B cell (primary cell): ENCODE measurements around the gene ITPKB. TPM values are rescaled to one million over a fixed set of nuclear protein-coding genes. Genes with fewer than 3 reads are reported as not detected.

Experiments
- ATAC-seq: fragments of 200-7000 bp; cut with Tn5 transposase; one replicate; pipeline ENCODE4 v1.10.0; 2021; ENCODE audit warnings: low read depth, mild to moderate bottlenecking, moderate number of reproducible peaks, moderate library complexity
- CTCF ChIA-PET: fragments of 350-600 bp; sonication (Branson Sonifier 250); formaldehyde crosslinking; loops from one replicate; lab custom pipeline; 2021; ENCODE audit warnings: antibody characterized with exemption, inconsistent platforms; lab: Charles Lee
- POLR2A ChIA-PET: fragments of 350-600 bp; sonication (Branson Sonifier 250); formaldehyde crosslinking; loops from one replicate; lab custom pipeline; 2021; ENCODE audit warnings: antibody characterized with exemption; lab: Charles Lee
- DNase-seq: peaks from one replicate; pipeline ENCODE4 v3.0.0; 2013
- H2AFZ ChIP-seq: 2 replicates; pipeline ENCODE4 v1.6.1; 2012; ENCODE audit warnings: mild to moderate bottlenecking, low read depth, low read length; ENCODE audit not compliant: insufficient read depth, poor library complexity, severe bottlenecking
- H3K27ac ChIP-seq, 2 donors: 1 replicate in 1 of 2; 2 replicates in 1 of 2; pipeline ENCODE4 v1.5.1; 2012 to 2013; ENCODE audit warnings: low read length in 2 of 2, mild to moderate bottlenecking in 2 of 2, moderate library complexity in 1 of 2
- H3K27me3 ChIP-seq, 4 experiments: fragments of 200-600 bp in 1 of 4; sonication (generic) in 1 of 4; replicated peaks in 1 of 4; 1 replicate in 2 of 4; 2 replicates in 2 of 4; pipeline versions ENCODE4 v1.6.1 to v1.7.0; 2013 to 2016; ENCODE audit warnings: low read length in 3 of 4, mild to moderate bottlenecking in 2 of 4, mixed read lengths in 1 of 4, moderate library complexity in 1 of 4; ENCODE audit not compliant: insufficient read depth in 4 of 4, control insufficient read depth in 3 of 4; ENCODE audit errors: control extremely low read depth in 1 of 4
- H3K36me3 ChIP-seq, 2 experiments: replicated peaks in 1 of 2; 1 replicate in 1 of 2; 2 replicates in 1 of 2; pipeline versions ENCODE4 v1.6.1 to v1.7.1; 2013; ENCODE audit warnings: low read length in 1 of 2; ENCODE audit not compliant: insufficient read depth in 2 of 2, control insufficient read depth in 1 of 2; ENCODE audit errors: control extremely low read depth in 1 of 2, extremely low read depth in 1 of 2
- H3K4me1 ChIP-seq, 2 donors: fragments of 200-600 bp in 1 of 2; sonication (generic) in 1 of 2; 1 replicate in 1 of 2; 2 replicates in 1 of 2; pipeline versions ENCODE4 v1.5.1 to v1.6.1; 2013 to 2017; ENCODE audit warnings: low read length in 2 of 2; ENCODE audit not compliant: control insufficient read depth in 2 of 2, insufficient read depth in 2 of 2
- H3K4me2 ChIP-seq: replicated peaks from 2 replicates; pipeline ENCODE3; 2012; ENCODE audit warnings: mild to moderate bottlenecking, low read depth, low read length; ENCODE audit not compliant: poor library complexity, severe bottlenecking
- H3K4me3 ChIP-seq, 5 experiments: fragments of 200-600 bp in 1 of 5; sonication (generic) in 1 of 5; 1 replicate in 3 of 5; 2 replicates in 2 of 5; pipeline versions ENCODE4 v1.5.1 to v1.7.0; 2011 to 2016; ENCODE audit warnings: low read length in 4 of 5, mild to moderate bottlenecking in 4 of 5, low read depth in 2 of 5, control low read depth in 1 of 5, moderate library complexity in 1 of 5; ENCODE audit not compliant: insufficient read depth in 1 of 5; ENCODE audit errors: control extremely low read depth in 1 of 5, extremely low read depth in 1 of 5
- H3K79me2 ChIP-seq: fragments of 200-600 bp; sonication (generic); one replicate; pipeline ENCODE4 v1.6.0; 2016; ENCODE audit warnings: low read length; ENCODE audit not compliant: control insufficient read depth, insufficient read depth
- H3K9ac ChIP-seq: fragments of 200-600 bp; sonication (generic); 2 replicates; pipeline ENCODE4 v1.6.1; 2017; ENCODE audit warnings: mild to moderate bottlenecking, low read length, moderate library complexity
- H3K9me3 ChIP-seq, 3 donors: one replicate each; pipeline versions ENCODE4 v1.6.1 to v1.7.1; 2013; ENCODE audit warnings: low read length in 2 of 3; ENCODE audit not compliant: control insufficient read depth in 2 of 3, insufficient read depth in 1 of 3; ENCODE audit errors: control extremely low read depth in 1 of 3
- H4K20me1 ChIP-seq: 2 replicates; pipeline ENCODE4 v1.6.0; 2012; ENCODE audit warnings: mild to moderate bottlenecking, low read length; ENCODE audit not compliant: insufficient read depth, control insufficient read depth, poor library complexity, severe bottlenecking
- H3K27ac Mint-ChIP-seq: one replicate; pipeline ENCODE4 v1.8.0; 2021; ENCODE audit warnings: mixed read lengths
- H3K27me3 Mint-ChIP-seq: one replicate; pipeline ENCODE4 v1.8.0; 2021; ENCODE audit warnings: mixed read lengths
- H3K4me1 Mint-ChIP-seq: one replicate; pipeline ENCODE4 v1.8.0; 2021; ENCODE audit warnings: mixed read lengths
- H3K4me3 Mint-ChIP-seq: one replicate; pipeline ENCODE4 v1.8.0; 2021; ENCODE audit warnings: mixed read lengths
- H3K9me3 Mint-ChIP-seq: one replicate; pipeline ENCODE4 v1.8.0; 2022; ENCODE audit warnings: mixed read lengths; ENCODE audit not compliant: insufficient read depth
- CTCF ChIP-seq: fragments of 200-600 bp; IDR thresholded peaks from one replicate; pipeline ENCODE4 v1.8.0; 2022; ENCODE audit warnings: antibody characterized with exemption, mild to moderate bottlenecking
- EZH2 ChIP-seq: IDR thresholded peaks from 2 replicates; pipeline ENCODE4 v1.6.1; 2012; ENCODE audit warnings: borderline replicate concordance, low read depth, mild to moderate bottlenecking, moderate library complexity, low read length; ENCODE audit not compliant: insufficient read depth, poor library complexity, severe bottlenecking
- WGBS: methylation state at CpG from one replicate; pipeline ENCODE4 v1.1.5; 2013; ENCODE audit warnings: missing lambda C conversion rate; ENCODE audit not compliant: insufficient coverage; 5-methylcytosine and 5-hydroxymethylcytosine counted together
- intact Hi-C: fragments of 100-400 bp; cut with micrococcal nuclease; formaldehyde crosslinking; loops from one replicate; pipeline ENCODE4 v1.10.0; 2022
- polyA plus RNA-seq: library from polyadenylated mRNA; depleted of rRNA; stranded (reverse); fragments of >200 nt; gene quantifications from 2 replicates; pipeline ENCODE4 v1.2.3, GENCODE V29; 2012
- total RNA-seq, 2 donors: library from RNA; stranded (reverse); fragments of 120-200 nt in 1 of 2; gene quantifications; 1 replicate in 1 of 2; 2 replicates in 1 of 2; pipeline versions ENCODE4 v1.2.3 to v1.2.4, GENCODE V29; 2013 to 2022

The ITPKB gene
- total and polyA plus RNA-seq, 2 donors (not counting 1 experiment from before 2014, with no cell fraction given): 21.8 to 93.5 TPM

GRCh38 chr1:226717256-226717909 lies 21.7 kb downstream of the ITPKB start:
- Histone ChIP-seq H3K27me3 (no peaks in the 10 kb centered on the region), H3K9ac (peak overlapping the region; percentile 33), H3K27ac (peak overlapping the region; percentile 53 to 90), H4K20me1 (peaks cover 9% of the 10 kb centered on the region), H2AFZ (peak overlapping the region; percentile 70), H3K9me3 (peaks cover 0 to 4% (median 1%) of the 10 kb centered on the region in 3 donors), H3K4me2 (peak overlapping the region; percentile 68), H3K79me2 (peaks cover 99% of the 10 kb centered on the region), H3K36me3 (peaks cover 0 to 32% of the 10 kb centered on the region in 2 experiments), H3K4me3 (peak overlapping the region in 1 of 5 experiments; percentile 31), H3K4me1 (peaks cover 44 to 55% of the 10 kb centered on the region in 2 donors)
- peak; percentile 86 for ATAC-seq
- ChIA-PET POLR2A (interaction anchor here (0.7 kb wide), 1 partner anchor 35 kb away, joined by 6 read pairs; no protein-coding TSS in a partner anchor), CTCF (no interaction called here)
- peak; percentile 70 for DNase-seq
- Mint-ChIP-seq H3K27me3 (no peaks in the 10 kb centered on the region), H3K4me3 (peak overlapping the region; percentile 21), H3K9me3 (peaks cover 4% of the 10 kb centered on the region), H3K27ac (peak overlapping the region; percentile 83), H3K4me1 (peaks cover 70% of the 10 kb centered on the region)
- intact Hi-C loops: no loop called here
- 36% methylated on average over 9 of the region's 11 CpGs for WGBS
- TF ChIP-seq CTCF (no peak), EZH2 (no peak)

- peaks cover 74% of the 10 kb centered on the region for H3K4me1 Mint-ChIP-seq
- peak overlapping the region; percentile 9 to 90 for H3K27ac ChIP-seq
- peaks cover 0 to 4% (median 1%) of the 10 kb centered on the region in 3 donors for H3K9me3 ChIP-seq
- no peaks in the 10 kb centered on the region for H3K27me3 ChIP-seq
- H3K27me3 Mint-ChIP-seq: no peaks in the 10 kb centered on the region
- peak overlapping the region; percentile 68 for H3K4me2 ChIP-seq
- no peak overlapping the region for H3K4me3 Mint-ChIP-seq
- intact Hi-C loops: no loop called here
- ChIA-PET CTCF (interaction anchor here (1.2 kb wide), 1 partner anchor 67 kb away, joined by 3 read pairs; no protein-coding TSS in a partner anchor), POLR2A (no interaction called here)
- peak overlapping the region; percentile 83 for H3K27ac Mint-ChIP-seq
- H3K9me3 Mint-ChIP-seq: peaks cover 4% of the 10 kb centered on the region
- TF ChIP-seq EZH2 (no peak), CTCF (no peak)
- peaks cover 99% of the 10 kb centered on the region for H3K79me2 ChIP-seq
- DNase-seq (no peak), ATAC-seq (no peak)
- H3K4me3 ChIP-seq: no peak overlapping the region
- peaks cover 52 to 58% of the 10 kb centered on the region in 2 donors for H3K4me1 ChIP-seq
- H3K9ac ChIP-seq: no peak overlapping the region
- H3K36me3 ChIP-seq: peaks cover 0 to 27% of the 10 kb centered on the region in 2 experiments
- peaks cover 3% of the 10 kb centered on the region for H4K20me1 ChIP-seq
- 94% methylated on average over 3 of the region's 3 CpGs for WGBS
- no peak overlapping the region for H2AFZ ChIP-seq
Observed at GRCh38 chr1:226716577-226716976, 22.5 kb downstream of the ITPKB start.
